AG04450 (cell line): Measurements from ENCODE around the gene RASA3. TPM values are rescaled to one million over a fixed set of nuclear protein-coding genes. Genes with fewer than 3 reads are reported as not detected.
A peak's percentile ranks its signal among the peaks of the same experiment; 100 is the strongest.

Experiments used
- CTCF ChIA-PET: fragments of 300-600, 350-600 bp; formaldehyde crosslinking; extraction: SDS; loops from one replicate; lab custom pipeline; 2022; ENCODE audit warnings: antibody characterized with exemption, inconsistent platforms; lab: Charles Lee
- POLR2A ChIA-PET: fragments of 350-600 bp; formaldehyde crosslinking; extraction: SDS; loops from one replicate; lab custom pipeline; 2021; ENCODE audit warnings: antibody characterized with exemption, inconsistent platforms; lab: Yijun Ruan, JAX
- DNase-seq: peaks from one replicate; pipeline ENCODE4 v3.0.0-alpha.2; 2011; ENCODE audit warnings: low read depth, low spot score
- H3K27ac ChIP-seq: one replicate; pipeline ENCODE4 v1.5.1; 2012; ENCODE audit warnings: low read depth, low read length, control low read depth
- H3K27me3 ChIP-seq: one replicate; pipeline ENCODE4 v1.6.0; 2012; ENCODE audit warnings: low read length; ENCODE audit not compliant: control insufficient read depth, insufficient read depth
- H3K4me3 ChIP-seq: 2 replicates; pipeline ENCODE4 v1.5.1; 2011; ENCODE audit warnings: mild to moderate bottlenecking, low read depth, low read length, control low read depth
- H3K9me3 ChIP-seq: 2 replicates; pipeline ENCODE4 v1.5.1; 2012; ENCODE audit warnings: low read length; ENCODE audit not compliant: control insufficient read depth, insufficient read depth
- polyA plus RNA-seq: library from polyadenylated mRNA; depleted of rRNA; stranded (reverse); fragments of >200 nt; gene quantifications from 2 replicates; pipeline ENCODE4 v1.2.3, GENCODE V29; 2011
- TF ChIP-seq, protein P1 (sequence below): IDR thresholded peaks from 2 replicates; pipeline ENCODE4 v1.5.1; 2011; ENCODE audit warnings: low read depth, low read length, control low read depth, inconsistent platforms

The RASA3 gene
- polyA plus RNA-seq, 1 experiment, result 25.2 TPM

GRCh38 chr13:114146173-114146572, 13.8 kb upstream of the RASA3 start:
- Histone ChIP-seq H3K27me3 (peaks cover 8% of the 10 kb centered on the region), H3K9me3 (no peaks in the 10 kb centered on the region), H3K4me3 (no peak overlapping the region), H3K27ac (no peak overlapping the region)
- POLR2A ChIA-PET, result no interaction called here
- TF ChIP-seq, protein P1, sequence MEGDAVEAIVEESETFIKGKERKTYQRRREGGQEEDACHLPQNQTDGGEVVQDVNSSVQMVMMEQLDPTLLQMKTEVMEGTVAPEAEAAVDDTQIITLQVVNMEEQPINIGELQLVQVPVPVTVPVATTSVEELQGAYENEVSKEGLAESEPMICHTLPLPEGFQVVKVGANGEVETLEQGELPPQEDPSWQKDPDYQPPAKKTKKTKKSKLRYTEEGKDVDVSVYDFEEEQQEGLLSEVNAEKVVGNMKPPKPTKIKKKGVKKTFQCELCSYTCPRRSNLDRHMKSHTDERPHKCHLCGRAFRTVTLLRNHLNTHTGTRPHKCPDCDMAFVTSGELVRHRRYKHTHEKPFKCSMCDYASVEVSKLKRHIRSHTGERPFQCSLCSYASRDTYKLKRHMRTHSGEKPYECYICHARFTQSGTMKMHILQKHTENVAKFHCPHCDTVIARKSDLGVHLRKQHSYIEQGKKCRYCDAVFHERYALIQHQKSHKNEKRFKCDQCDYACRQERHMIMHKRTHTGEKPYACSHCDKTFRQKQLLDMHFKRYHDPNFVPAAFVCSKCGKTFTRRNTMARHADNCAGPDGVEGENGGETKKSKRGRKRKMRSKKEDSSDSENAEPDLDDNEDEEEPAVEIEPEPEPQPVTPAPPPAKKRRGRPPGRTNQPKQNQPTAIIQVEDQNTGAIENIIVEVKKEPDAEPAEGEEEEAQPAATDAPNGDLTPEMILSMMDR, result no peak
- no peak for DNase-seq
- CTCF ChIA-PET, result interaction anchor here (1.4 kb wide), 1 partner anchor 25 kb away, joined by 5 read pairs; no protein-coding TSS in a partner anchor

DNA sequence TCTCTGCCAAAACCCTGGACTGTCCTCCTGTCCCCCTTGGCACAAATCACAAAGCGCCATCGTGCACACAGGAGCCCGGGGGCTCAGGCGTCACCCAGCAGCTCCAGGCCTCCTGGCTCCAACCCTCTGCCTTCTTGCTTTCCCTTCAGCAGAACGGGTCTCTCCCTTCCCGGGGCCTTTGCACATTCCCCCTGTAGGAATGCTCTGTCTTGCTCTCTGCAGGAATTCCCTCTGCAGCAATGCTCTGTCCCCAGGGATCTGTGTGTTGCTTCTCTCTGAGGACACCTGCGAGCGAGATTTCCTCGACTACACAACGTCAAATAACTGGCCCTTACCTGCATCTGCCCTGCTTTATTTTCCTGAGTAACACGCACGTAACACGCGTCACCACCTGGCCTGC, 13.3 kb upstream of the RASA3 start:
- ChIA-PET CTCF (interaction anchor here (1.4 kb wide), 1 partner anchor 25 kb away, joined by 5 read pairs; no protein-coding TSS in a partner anchor), POLR2A (no interaction called here)
- peaks cover 11% of the 10 kb centered on the region for H3K27me3 ChIP-seq
- H3K4me3 ChIP-seq, result no peak overlapping the region
- no peaks in the 10 kb centered on the region for H3K9me3 ChIP-seq
- TF ChIP-seq, protein P1, result no peak
- no peak overlapping the region for H3K27ac ChIP-seq
- no peak for DNase-seq

DNA sequence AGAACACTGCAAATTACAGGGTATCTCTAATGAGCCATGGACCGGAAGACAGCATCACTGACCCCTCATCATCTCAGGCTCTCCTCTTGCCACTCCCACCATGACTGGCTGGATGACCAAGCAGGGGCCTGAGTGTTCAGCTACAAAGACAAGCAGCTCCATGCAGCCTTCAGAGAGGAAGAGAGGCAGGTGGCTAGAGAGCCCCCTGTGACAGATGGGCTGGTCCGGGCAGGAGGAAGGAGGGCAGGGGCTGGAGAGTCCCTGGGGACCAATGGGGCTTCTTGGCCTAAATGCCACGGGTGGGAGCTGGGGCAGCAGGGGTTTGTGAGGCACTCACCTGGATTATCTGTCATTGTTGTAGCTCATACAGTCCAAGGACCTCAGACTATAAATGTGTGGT, 12.8 kb upstream of the RASA3 start:
- Histone ChIP-seq H3K27ac (no peak overlapping the region), H3K4me3 (no peak overlapping the region), H3K27me3 (peaks cover 7% of the 10 kb centered on the region), H3K9me3 (peaks cover 3% of the 10 kb centered on the region; the same call in 1 of the 2 replicates)
- TF ChIP-seq, protein P1, result no peak
- CTCF ChIA-PET, result no interaction called here
- no peak for DNase-seq
- POLR2A ChIA-PET, result no interaction called here

DNA sequence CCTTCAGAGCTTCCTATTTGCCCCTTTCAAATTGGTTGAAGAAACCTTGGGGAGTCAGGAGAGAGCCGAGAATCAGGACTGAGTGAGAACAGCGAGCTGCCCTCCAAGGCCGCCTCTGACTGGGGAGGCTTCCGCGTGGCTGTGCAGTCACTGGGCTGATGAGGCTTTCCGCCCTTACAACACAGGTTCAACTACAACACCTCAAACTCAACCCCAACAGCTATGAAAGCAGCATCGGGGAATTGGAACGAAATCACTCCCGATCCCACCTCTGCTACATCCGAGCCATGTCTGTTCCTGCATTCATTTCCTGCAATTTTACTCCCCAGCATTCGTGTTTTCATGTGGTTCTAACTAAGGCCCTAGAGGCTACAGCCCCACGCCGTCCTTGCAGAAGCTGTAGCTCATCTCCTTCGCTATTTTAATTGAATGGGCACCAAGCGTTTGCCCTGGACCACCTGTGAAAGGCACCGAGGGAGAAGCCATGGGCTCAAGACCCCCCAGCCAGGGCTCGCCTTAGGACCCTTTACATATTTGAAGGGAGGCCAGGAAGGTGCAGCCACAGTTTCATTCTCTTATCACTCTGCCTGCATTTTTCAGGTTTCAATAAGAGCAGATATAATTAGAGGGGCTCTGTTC, 12.3 kb upstream of the RASA3 start:
- DNase-seq, result no peak
- POLR2A ChIA-PET, result no interaction called here
- CTCF ChIA-PET, result no interaction called here
- Histone ChIP-seq H3K9me3 (peaks cover 3% of the 10 kb centered on the region; the same call in 1 of the 2 replicates), H3K27ac (peak overlapping the region; percentile 11), H3K4me3 (no peak overlapping the region), H3K27me3 (peaks cover 6% of the 10 kb centered on the region)
- TF ChIP-seq, protein P1, result no peak

DNA sequence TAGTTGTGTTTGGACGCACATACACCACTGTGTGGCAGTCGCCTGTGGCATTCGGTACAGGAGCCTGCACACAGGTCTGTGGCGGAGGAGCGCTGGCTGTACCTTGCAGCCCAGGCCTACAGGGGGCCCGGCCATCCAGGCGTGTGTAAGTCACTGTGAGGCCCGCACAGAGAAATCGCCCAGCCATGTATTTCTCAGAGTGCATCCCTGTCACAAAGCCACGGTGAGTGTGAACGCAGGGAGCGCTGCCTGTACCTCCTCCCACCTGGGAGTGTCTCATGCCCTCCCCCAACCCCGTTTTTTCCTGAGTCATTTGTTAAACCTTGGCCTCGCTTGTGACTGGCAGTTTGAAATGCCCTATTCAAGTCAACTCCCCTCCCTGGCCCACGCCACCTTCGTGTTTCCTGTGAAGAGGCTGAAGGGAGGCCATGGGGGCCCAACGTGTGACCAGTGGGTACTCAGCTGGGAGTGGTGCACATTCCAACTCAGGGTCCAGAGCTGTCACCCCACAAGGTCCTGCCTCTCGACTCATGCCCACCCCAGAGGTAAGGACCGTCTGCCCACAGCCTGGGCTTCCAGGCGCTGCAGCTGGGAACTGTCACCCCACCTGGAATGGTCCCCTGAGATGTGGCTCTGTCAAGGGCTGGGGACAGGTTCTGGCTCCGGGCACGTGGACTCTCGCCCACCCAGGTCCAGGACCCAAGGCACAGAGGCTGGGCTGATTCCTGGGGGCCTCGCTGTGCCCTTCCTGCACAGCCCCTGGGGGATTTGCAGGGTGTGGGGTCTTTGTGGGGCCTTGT, 11.6 kb upstream of the RASA3 start:
- H3K4me3 ChIP-seq, result no peak overlapping the region
- ChIA-PET CTCF (no interaction called here), POLR2A (interaction anchor here (1.2 kb wide), 1 partner anchor 79 kb away, joined by 6 read pairs; no protein-coding TSS in a partner anchor)
- H3K27me3 ChIP-seq, result peaks cover 6% of the 10 kb centered on the region
- TF ChIP-seq, protein P1, result peak; percentile 35
- no peak for DNase-seq
- peaks cover 3% of the 10 kb centered on the region; the same call in 1 of the 2 replicates for H3K9me3 ChIP-seq
- H3K27ac ChIP-seq, result no peak overlapping the region
